Right cardiac atrium (tissue), 5 donors: ENCODE measurements around the gene P2RY6. TPM values are rescaled to one million over a fixed set of nuclear protein-coding genes. Genes with fewer than 3 reads are reported as not detected.
A peak's percentile ranks its signal among the peaks of the same experiment; 100 is the strongest.

Source experiments
- ATAC-seq, 2 donors: fragments of 200-7000 bp; cut with Tn5 transposase; one replicate each; pipeline versions ENCODE4 v1.8.0 to v1.9.1; 2020; ENCODE audit warnings: moderate library complexity in 2 of 2, mild to moderate bottlenecking in 1 of 2
- DNase-seq, 3 donors: peaks; one replicate each; pipeline ENCODE4 v3.0.0-alpha.2; 2020
- H3K27ac ChIP-seq: one replicate; pipeline ENCODE4 v1.5.1; 2013; ENCODE audit warnings: mild to moderate bottlenecking, low read length, control low read depth, moderate library complexity
- H3K27me3 ChIP-seq: one replicate; pipeline ENCODE4 v1.6.1; 2013; ENCODE audit not compliant: control insufficient read depth, insufficient read depth
- H3K4me1 ChIP-seq: one replicate; pipeline ENCODE4 v1.6.1; 2013; ENCODE audit warnings: low read length; ENCODE audit not compliant: control insufficient read depth, insufficient read depth
- H3K4me3 ChIP-seq: one replicate; pipeline ENCODE4 v1.5.1; 2013; ENCODE audit warnings: low read length, control low read depth
- H3K9me3 ChIP-seq: one replicate; pipeline ENCODE4 v1.6.1; 2013; ENCODE audit warnings: low read length; ENCODE audit not compliant: control insufficient read depth
- WGBS: extraction: QIAGEN DNeasy Blood & Tissue Kit; methylation state at CpG from one replicate; pipeline ENCODE4 v1.1.7; 2013; 5-methylcytosine and 5-hydroxymethylcytosine counted together
- intact Hi-C, 4 donors: fragments of 100-400 bp; cut with DNase I; formaldehyde crosslinking; loops; one replicate each; pipeline versions ENCODE4 v1.11.0 to v1.14.0; 2022 to 2023
- polyA plus RNA-seq: library from polyadenylated mRNA; stranded (reverse); fragments of 200-250 nt; gene quantifications from one replicate; pipeline ENCODE4 v1.2.3, GENCODE V29; 2013
- total RNA-seq, 4 donors: library from RNA; stranded (reverse); fragmentation: NEBNext Ultra II Directional; extraction: Animal tissue kit (Norgen Biotek cat#: 25700); gene quantifications; one replicate each; pipeline ENCODE4 v1.2.1, GENCODE V29; 2021
- donor health status: healthy with polysubstance abuse.
- donor health status: DM: no; HTN: yes; CAD: no.
- donor health status: DM: no; HTN: no; CAD: no.
- donor health status: DM: no; HTN: yes; CAD: no; lungs with severe emphysema.
- donor health status: DM: yes; HTN: yes; CAD: no.

The P2RY6 gene
- total and polyA plus RNA-seq, 5 donors, result 0.70 to 2.7 (median 1.9) TPM

DNA sequence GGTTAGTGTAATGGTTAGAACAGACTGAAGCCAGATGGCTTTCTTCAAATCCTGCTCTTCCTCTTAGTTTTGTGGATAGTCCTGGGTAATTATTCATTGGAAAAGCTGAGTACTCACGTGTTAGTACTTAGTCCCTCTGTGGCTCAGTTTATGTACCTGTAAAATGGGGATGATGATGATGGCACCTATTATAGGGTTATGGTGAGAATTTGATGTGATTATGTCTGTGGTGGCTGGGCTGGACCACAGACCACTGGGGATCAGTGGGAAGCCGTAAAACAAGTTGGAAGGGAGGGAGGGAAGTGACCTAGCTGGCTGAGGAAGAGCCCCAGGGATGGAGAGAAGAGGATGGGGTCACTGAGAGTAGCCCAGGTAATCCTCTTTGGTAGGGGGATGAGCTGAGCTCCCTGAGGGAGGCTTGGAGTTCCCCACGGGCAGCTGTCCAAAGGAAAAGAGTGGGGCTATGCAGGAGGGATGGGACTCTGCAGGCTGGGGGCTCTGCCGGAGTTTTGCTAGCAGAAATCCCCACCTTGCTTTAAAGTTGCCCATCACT, 55.8 kb downstream of the P2RY6 start:
- intact Hi-C loops, result no loop called here
- peak overlapping the region; percentile 30 for H3K27ac ChIP-seq
- peaks cover 40% of the 10 kb centered on the region for H3K4me1 ChIP-seq
- no peak overlapping the region for H3K4me3 ChIP-seq
- H3K9me3 ChIP-seq, result no peaks in the 10 kb centered on the region
- DNase-seq, result no peak
- ATAC-seq, result no peak
- H3K27me3 ChIP-seq, result no peaks in the 10 kb centered on the region
- WGBS, result 71% methylated on average over 4 of the region's 4 CpGs

DNA sequence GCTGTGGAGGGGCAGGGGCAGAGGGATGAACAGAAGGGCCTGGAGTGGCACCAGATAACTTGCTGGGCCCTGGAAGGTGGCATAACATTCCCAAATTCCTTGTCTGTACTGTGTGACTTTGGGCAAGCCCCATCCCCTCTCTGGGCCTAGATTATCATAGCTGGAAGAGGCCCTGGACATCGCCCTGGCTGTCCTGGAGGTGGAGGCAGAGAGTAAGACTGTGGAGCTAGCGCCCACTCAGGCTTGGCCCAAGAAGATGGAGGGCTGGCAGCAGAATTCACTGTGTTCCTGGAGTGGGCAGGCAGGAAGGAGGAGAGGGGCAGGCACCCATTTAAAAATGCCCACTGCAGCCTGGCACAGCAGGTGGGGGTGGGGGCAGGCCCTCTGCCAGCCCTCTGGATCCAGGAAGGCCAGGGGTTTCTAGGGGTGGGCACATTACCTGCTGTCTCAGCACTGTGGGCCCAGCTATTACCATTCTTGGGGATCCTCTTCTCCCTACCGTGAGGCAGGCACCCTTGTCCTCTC, 58.5 kb downstream of the P2RY6 start:
- intact Hi-C loops, result no loop called here
- no peaks in the 10 kb centered on the region for H3K27me3 ChIP-seq
- no peak overlapping the region for H3K4me3 ChIP-seq
- ATAC-seq (peak in 1 of 2 donors; percentile 3), DNase-seq (peak in 2 of 3 donors; percentile 43 to 62)
- peak overlapping the region; percentile 7 for H3K27ac ChIP-seq
- peaks cover 39% of the 10 kb centered on the region for H3K4me1 ChIP-seq
- WGBS, result 51% methylated on average over 3 of the region's 3 CpGs
- no peaks in the 10 kb centered on the region for H3K9me3 ChIP-seq

DNA sequence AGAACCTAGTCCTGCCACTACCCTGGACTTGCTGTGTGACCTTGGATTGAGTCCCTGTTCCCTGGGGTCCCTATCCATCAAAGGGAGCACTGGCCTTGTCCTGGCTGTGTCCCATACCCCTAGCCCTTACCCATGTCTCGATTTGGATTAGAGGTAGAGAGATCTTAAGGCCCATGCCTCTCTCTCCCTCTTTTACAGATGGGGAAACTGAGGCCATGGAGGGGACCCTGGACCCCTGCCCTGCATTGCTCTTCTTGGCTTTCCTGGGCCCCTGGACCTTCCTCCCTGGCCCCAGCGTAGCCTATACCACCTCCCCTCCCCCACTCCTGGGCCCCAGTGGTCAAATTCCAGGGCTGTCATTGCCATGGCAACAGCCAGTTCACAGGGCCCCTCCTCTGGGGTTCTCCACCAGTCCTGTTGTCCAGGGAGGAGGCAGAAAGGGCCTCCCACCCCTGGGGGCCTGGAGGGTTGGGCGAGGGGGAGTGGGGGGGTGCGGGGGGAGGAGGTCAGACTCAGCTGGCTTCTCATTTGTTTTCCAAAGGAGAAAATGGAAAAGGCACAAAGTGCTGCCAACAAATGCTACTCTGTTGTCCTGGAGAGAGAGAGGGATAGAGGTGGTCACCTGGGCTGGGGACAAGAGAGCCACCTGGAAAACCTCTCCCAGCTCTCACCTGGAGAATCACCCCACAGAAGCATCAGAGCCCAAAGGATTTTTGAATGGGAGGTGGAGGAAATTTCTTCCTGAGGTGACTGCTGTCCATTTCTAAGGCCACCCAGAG, 59.2 kb downstream of the P2RY6 start:
- WGBS, result 40% methylated on average over 4 of the region's 4 CpGs
- ATAC-seq, result no peak
- peak in 2 of 3 donors; percentile 62 to 81 for DNase-seq
- peak overlapping the region; percentile 40 for H3K27ac ChIP-seq
- no peaks in the 10 kb centered on the region for H3K9me3 ChIP-seq
- H3K4me3 ChIP-seq, result no peak overlapping the region
- intact Hi-C loops, result no loop called here
- H3K27me3 ChIP-seq, result no peaks in the 10 kb centered on the region
- H3K4me1 ChIP-seq, result peaks cover 39% of the 10 kb centered on the region

DNA sequence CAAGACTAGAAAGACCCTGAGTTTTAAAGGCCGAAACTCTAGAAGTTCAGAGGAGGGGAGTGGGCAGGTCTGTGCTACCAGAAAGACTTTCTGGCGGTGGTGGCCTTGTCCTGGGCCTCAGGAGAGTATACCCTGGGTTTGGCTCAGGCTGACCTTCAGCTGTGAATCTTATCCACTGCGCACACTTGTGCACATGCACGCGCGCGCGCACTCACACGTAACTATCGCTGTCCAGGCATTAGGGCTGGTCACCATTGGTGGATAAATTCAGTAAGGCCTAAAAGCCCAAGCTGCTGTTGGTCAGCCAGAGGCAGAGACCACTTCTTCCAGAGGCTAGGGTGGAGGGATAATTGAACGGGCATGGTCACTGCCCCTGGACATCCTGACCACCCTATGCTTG, 61.0 kb downstream of the P2RY6 start:
- ATAC-seq (no peak), DNase-seq (peak in 2 of 3 donors; percentile 60 to 74)
- Histone ChIP-seq H3K9me3 (no peaks in the 10 kb centered on the region), H3K27ac (peak overlapping the region; percentile 91), H3K4me3 (no peak overlapping the region), H3K27me3 (no peaks in the 10 kb centered on the region), H3K4me1 (peaks cover 31% of the 10 kb centered on the region)
- WGBS, result 75% methylated on average over 11 of the region's 11 CpGs
- intact Hi-C loops, result no loop called here

DNA sequence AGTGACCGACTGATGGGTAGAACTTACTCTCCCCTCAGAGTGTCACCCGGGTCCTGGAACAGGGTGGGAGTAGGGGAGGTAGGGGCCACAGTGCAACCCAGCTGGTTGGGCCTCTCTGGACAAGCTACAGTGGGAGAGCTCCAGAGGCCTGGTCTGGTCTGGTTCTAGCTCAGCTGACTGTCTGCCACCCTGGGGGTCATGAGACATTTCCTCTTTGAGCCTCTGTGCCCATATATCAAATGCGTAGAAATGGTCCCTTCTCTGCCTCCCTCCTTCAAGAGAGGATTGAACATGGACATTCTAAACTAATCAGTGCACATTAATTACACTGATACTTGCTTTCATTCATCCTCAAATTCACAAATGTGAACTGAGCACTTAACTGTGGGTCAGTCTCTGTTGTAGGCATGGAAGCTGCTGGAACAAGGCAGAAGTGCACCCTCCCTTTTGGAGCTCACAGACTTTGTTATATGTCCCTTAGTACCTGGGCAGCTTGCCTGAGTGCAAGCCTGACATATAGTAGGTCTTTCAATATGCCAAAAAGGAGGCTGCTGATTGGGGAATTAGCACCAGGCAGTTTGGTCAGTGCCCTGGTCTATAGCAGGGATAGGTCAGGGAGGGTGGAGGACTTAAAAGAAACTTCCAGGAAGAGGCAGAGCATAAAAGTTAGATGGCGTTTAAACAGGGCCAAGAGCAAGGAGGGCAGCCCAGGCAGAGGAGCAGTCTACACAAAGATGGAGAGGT, 61.7 kb downstream of the P2RY6 start:
- 57% methylated on average over 4 of the region's 4 CpGs for WGBS
- intact Hi-C loops, result loop anchor here in 1 of 4 donors (2.0 kb wide), 1 partner anchor 25 kb away; the partner anchor contains the start of gene ARHGEF17
- DNase-seq, result no peak
- Histone ChIP-seq H3K4me1 (peaks cover 31% of the 10 kb centered on the region), H3K4me3 (no peak overlapping the region), H3K27me3 (no peaks in the 10 kb centered on the region), H3K27ac (peak overlapping the region; percentile 91), H3K9me3 (no peaks in the 10 kb centered on the region)
- ATAC-seq, result no peak

DNA sequence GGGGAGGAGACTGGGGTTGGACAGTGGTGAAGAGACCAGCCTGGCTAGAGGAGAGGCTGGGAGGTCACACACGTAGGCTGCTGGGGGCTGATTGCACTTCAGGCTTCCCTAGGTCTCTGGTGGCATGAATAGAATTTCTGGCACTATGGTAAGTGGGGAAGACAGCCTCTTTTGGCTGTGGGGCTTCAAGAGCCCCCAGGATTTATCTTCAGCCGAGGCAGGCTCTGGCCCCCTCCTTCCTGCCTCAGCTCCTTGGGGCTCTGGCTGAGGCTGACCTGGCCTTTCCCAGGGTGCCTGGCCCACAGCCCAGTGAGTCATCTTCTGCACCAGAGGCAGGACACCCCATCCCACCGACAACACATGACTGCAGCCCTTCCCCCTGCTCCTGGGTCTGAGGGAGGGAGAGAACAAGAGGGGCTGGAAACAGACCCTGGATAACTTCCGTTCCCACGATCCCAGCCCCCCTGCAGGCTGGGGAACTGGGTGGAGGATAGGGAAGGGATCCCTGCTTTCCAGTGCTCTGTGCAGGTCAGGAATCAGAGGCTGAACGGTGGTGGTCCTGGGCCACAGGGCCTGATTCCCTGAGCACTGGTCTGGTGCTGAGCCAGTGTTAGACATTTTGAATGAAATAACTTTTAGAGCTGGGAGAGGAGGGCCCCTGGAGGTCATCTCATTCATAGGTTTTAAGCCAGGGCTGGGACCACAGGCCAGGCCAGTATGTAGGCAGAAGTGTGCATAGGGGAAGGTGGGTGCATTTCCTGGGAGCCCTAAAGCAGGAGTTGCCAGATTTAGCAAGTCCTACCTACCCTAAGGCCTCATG, 62.5 kb downstream of the P2RY6 start:
- Histone ChIP-seq H3K4me1 (peaks cover 31% of the 10 kb centered on the region), H3K4me3 (no peak overlapping the region), H3K27me3 (no peaks in the 10 kb centered on the region), H3K9me3 (no peaks in the 10 kb centered on the region), H3K27ac (peak overlapping the region; percentile 91)
- DNase-seq (peak; percentile 91), ATAC-seq (peak; percentile 56 to 87)
- intact Hi-C loops, result loop anchor here in 3 of 4 donors (1.0 to 2.0 kb wide), 3 partner anchors 26 to 28 kb away; partner anchors contain the start of gene ARHGEF17 (in 1 of the 3)
- WGBS, result 13% methylated on average over 6 of the region's 6 CpGs

DNA sequence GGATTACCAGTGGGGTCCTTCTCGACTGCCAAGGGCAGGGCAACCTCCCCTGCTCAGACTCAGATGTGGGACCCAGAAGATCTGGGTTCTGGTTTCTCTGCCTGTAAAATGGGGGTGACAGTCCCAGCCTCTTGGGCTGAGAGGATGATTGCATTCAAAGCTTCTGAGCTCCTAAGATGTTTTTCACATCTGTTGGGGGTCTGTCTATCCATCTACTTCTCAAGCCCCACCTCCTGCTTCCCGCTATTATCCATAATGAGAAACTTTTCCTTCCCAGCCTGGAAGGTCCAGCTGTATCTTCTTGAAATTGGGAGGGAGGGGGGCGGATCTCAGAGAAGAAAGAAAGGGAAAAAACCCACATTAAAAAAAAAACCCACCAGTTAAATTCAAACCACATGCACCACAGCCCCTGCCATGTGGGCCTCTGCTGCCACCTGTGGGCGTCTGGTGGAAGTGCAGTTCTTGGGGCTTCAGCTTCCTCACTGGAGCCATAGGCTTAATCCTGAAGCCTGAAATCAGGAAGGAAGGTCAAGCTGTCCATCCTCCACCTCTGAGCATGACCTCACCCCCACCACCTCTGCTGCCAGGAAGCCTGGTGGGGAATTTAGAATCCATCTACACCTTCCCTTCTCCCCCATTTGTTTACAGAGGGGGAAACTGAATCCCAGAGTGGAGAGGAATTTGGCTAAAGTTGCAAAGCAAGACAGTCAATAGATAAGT, 63.2 kb downstream of the P2RY6 start:
- Histone ChIP-seq H3K27ac (peak overlapping the region; percentile 91), H3K4me1 (peaks cover 31% of the 10 kb centered on the region), H3K9me3 (no peaks in the 10 kb centered on the region), H3K27me3 (no peaks in the 10 kb centered on the region), H3K4me3 (no peak overlapping the region)
- intact Hi-C loops, result loop anchor here in 3 of 4 donors (1.0 to 2.0 kb wide), 3 partner anchors 27 to 29 kb away; partner anchors contain the start of gene ARHGEF17 (in 1 of the 3)
- 8% methylated on average over 4 of the region's 4 CpGs for WGBS
- DNase-seq (peak; percentile 79 to 93 (median 90)), ATAC-seq (peak; percentile 66)

DNA sequence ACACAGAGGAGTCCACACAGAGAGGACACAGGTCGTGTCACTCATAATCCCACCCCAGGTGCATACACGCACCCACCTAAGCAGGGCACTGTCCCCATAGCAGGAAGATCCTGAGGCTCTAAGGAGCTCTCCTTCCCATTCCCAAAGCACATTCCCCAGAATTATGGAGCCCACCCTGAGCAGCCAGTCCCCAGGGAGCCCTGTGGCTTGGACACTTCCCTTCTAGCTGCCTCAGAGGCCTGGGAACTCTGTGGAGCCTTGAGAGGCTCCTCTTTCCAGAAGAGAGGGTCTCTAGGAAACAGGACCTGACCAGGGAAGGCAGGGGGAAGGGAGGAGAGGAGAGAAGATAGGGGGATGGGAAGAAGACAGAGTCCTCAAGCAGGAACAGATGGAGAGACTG, 65.7 kb downstream of the P2RY6 start:
- no peak for ATAC-seq
- H3K27ac ChIP-seq, result no peak overlapping the region

DNA sequence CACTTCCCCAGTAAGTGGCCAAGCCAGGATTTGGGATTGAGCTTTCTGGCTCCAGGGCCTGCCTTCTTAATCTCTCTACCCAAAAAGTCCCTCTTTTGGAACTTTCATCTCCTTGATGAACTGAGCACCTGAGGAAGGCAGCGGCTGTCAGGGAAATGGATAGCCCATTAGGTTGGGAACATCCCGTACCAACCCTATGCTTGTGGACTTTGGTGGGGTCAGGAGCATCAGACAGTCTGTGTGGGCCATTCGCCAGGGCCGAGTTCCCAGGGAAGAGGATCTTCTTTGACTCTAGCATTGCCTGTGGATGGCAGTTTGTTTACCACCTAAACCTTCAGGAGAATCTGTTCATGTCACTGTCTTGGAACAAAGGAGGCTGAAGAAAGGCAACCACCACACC, 66.1 kb downstream of the P2RY6 start:
- Histone ChIP-seq H3K27ac (no peak overlapping the region), H3K27me3 (no peaks in the 10 kb centered on the region), H3K9me3 (no peaks in the 10 kb centered on the region), H3K4me1 (peaks cover 19% of the 10 kb centered on the region), H3K4me3 (no peak overlapping the region)
- intact Hi-C loops, result no loop called here
- no peak for ATAC-seq
- 74% methylated on average over 4 of the region's 4 CpGs for WGBS
- peak in 1 of 3 donors; percentile 47 for DNase-seq

More for the DNA sequence above, 65.7 kb downstream of the P2RY6 start:
- 91% methylated on average over 2 of the region's 2 CpGs for WGBS
- intact Hi-C loops, result loop anchor here in 1 of 4 donors (2.0 kb wide), 1 partner anchor 31 kb away; no protein-coding TSS in a partner anchor
- no peak for DNase-seq
- Histone ChIP-seq H3K4me3 (no peak overlapping the region), H3K27me3 (no peaks in the 10 kb centered on the region), H3K9me3 (no peaks in the 10 kb centered on the region), H3K4me1 (peaks cover 19% of the 10 kb centered on the region)

DNA sequence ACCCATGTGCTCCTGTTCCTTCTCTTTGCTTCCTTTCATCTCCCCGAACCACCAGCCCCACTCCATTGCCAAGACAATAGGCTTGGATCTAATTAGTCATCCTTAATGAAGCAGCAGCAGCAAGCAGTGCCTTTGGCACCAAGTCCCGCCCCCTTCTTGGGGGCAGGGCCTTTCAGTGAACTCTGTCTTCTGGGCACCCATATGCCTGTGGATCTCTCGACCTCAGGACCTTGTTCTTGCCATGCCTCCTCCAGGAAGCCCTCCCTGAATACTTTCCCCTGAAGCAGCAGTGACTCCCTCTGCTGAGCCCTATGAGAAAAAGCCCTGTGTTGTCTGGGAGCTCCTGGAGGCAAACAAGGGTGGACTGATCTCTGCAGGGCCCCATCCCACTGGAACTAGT, 68.0 kb downstream of the P2RY6 start:
- no peak overlapping the region for H3K27ac ChIP-seq
- WGBS, result 59% methylated on average over 3 of the region's 3 CpGs
- H3K27me3 ChIP-seq, result no peaks in the 10 kb centered on the region
- DNase-seq (no peak), ATAC-seq (no peak)
- no peak overlapping the region for H3K4me3 ChIP-seq
- H3K4me1 ChIP-seq, result peaks cover 2% of the 10 kb centered on the region
- intact Hi-C loops, result no loop called here
- no peaks in the 10 kb centered on the region for H3K9me3 ChIP-seq
